HepG2 (cell line): Measurements from ENCODE around the gene IHH. TPM values are rescaled to one million over a fixed set of nuclear protein-coding genes. Genes with fewer than 3 reads are reported as not detected.

Experiments
- ASH2L ChIP-seq: fragments of 300-600, 200-600 bp; sonication (generic); IDR thresholded peaks from 2 replicates; pipeline ENCODE4 v1.7.0; 2017; ENCODE audit warnings: low read depth, mild to moderate bottlenecking, moderate library complexity, mixed read lengths, low read length; ENCODE audit not compliant: insufficient read length
- ATF1 ChIP-seq: IDR thresholded peaks from 2 replicates; pipeline ENCODE4 v1.6.1; 2016; ENCODE audit warnings: mild to moderate bottlenecking, control low read depth
- FOXK2 ChIP-seq: fragments of 450-650 bp; IDR thresholded peaks from 2 replicates; pipeline ENCODE4 v1.6.1; 2016
- GABPA ChIP-seq, 2 experiments: IDR thresholded peaks; 2 replicates each; pipeline ENCODE4 v1.6.1; 2011 to 2016; ENCODE audit warnings: low read depth in 2 of 2, low read length in 1 of 2, missing biosample characterization in 1 of 2, missing genetic modification characterization in 1 of 2
- MIER2 ChIP-seq: IDR thresholded peaks from 2 replicates; pipeline ENCODE4 v1.6.1; 2016; ENCODE audit warnings: missing biosample characterization, missing genetic modification reagents
- NCOA5 ChIP-seq: sonication (generic); formaldehyde crosslinking; IDR thresholded peaks from 2 replicates; pipeline ENCODE4 v1.4.0; 2020; ENCODE audit warnings: missing genetic modification reagents
- PPARG ChIP-seq: conservative IDR thresholded peaks from 2 replicates; pipeline ENCODE4 v1.6.1; 2016; ENCODE audit warnings: missing biosample characterization, missing genetic modification reagents
- SRSF4 ChIP-seq: fragments of 200-400 bp; formaldehyde crosslinking; IDR thresholded peaks from one replicate; pipeline ENCODE4 v1.6.1; 2018; ENCODE audit warnings: mild to moderate bottlenecking, low read depth, low read length, moderate library complexity; ENCODE audit not compliant: poor library complexity, severe bottlenecking
- TAF15 ChIP-seq: fragments of 200-400 bp; formaldehyde crosslinking; IDR thresholded peaks from one replicate; pipeline ENCODE4 v1.6.1; 2018; ENCODE audit warnings: mild to moderate bottlenecking, low read depth, low read length; ENCODE audit not compliant: poor library complexity, severe bottlenecking
- XRCC5 ChIP-seq: fragments of 200-400 bp; formaldehyde crosslinking; optimal IDR thresholded peaks from 2 replicates; pipeline ENCODE3; 2017; ENCODE audit warnings: mild to moderate bottlenecking, low read length
- ZNF17 ChIP-seq: sonication (generic); formaldehyde crosslinking; IDR thresholded peaks from 2 replicates; pipeline ENCODE4 v1.5.0; 2020; ENCODE audit warnings: mild to moderate bottlenecking, missing genetic modification reagents
- ZNF333 ChIP-seq: sonication (generic); formaldehyde crosslinking; IDR thresholded peaks from 2 replicates; pipeline ENCODE4 v1.4.0; 2020; ENCODE audit warnings: mild to moderate bottlenecking, missing genetic modification reagents, borderline replicate concordance
- ZNF367 ChIP-seq: sonication (generic); formaldehyde crosslinking; IDR thresholded peaks from 2 replicates; pipeline ENCODE4 v1.4.0; 2020; ENCODE audit warnings: missing genetic modification reagents, borderline replicate concordance
- polyA plus RNA-seq, 8 experiments: library from polyadenylated mRNA; depleted of rRNA in 3 of 8; stranded (reverse) in 7 of 8; unstranded in 1 of 8; fragments of >200 nt; fragmentation: Illumina TruSeq in 4 of 8; extraction: Trizol in 4 of 8; gene quantifications; 2 replicates each; pipeline versions ENCODE4 v1.2.1 to v1.2.3, GENCODE V29; 2011 to 2016; ENCODE audit warnings: low read depth in 4 of 8, missing spikeins in 1 of 8, mixed read lengths in 1 of 8; ENCODE audit not compliant: insufficient read depth in 1 of 8
- total RNA-seq, 5 experiments: library from RNA; depleted of rRNA; stranded (reverse); fragments of >200 nt; fragmentation: Illumina TruSeq; extraction: Trizol; gene quantifications; 2 replicates each; pipeline ENCODE4 v1.2.3, GENCODE V29; 2016; ENCODE audit warnings: low read depth in 1 of 5
- TF ChIP-seq, protein P1 (sequence below): sonication (generic); formaldehyde crosslinking; IDR thresholded peaks from 2 replicates; pipeline ENCODE4 v1.5.0; 2020; ENCODE audit warnings: missing genetic modification reagents
- TF ChIP-seq, protein P2 (sequence below): sonication (generic); formaldehyde crosslinking; IDR thresholded peaks from 2 replicates; pipeline ENCODE4 v1.4.0; 2020; ENCODE audit warnings: mild to moderate bottlenecking, missing genetic modification reagents
- TF ChIP-seq, protein P3 (sequence below): sonication (generic); formaldehyde crosslinking; IDR thresholded peaks from 2 replicates; pipeline ENCODE4 v1.4.0; 2020; ENCODE audit warnings: missing genetic modification reagents, borderline replicate concordance
- TF ChIP-seq, protein P4 (sequence below): sonication (generic); formaldehyde crosslinking; IDR thresholded peaks from 2 replicates; pipeline ENCODE4 v1.8.0; 2022; ENCODE audit warnings: missing genetic modification reagents, low read depth, mild to moderate bottlenecking, borderline replicate concordance
- TF ChIP-seq, protein P5 (sequence below): sonication (generic); formaldehyde crosslinking; IDR thresholded peaks from 2 replicates; pipeline ENCODE4 v1.4.0; 2020; ENCODE audit warnings: missing genetic modification reagents, mild to moderate bottlenecking, borderline replicate concordance

Gene IHH
- total and polyA plus RNA-seq, 2 of the 13 experiments (the other 11 are each of a cell fraction or from before 2014, with no cell fraction given), result 0.42 TPM; not detected in 1

DNA sequence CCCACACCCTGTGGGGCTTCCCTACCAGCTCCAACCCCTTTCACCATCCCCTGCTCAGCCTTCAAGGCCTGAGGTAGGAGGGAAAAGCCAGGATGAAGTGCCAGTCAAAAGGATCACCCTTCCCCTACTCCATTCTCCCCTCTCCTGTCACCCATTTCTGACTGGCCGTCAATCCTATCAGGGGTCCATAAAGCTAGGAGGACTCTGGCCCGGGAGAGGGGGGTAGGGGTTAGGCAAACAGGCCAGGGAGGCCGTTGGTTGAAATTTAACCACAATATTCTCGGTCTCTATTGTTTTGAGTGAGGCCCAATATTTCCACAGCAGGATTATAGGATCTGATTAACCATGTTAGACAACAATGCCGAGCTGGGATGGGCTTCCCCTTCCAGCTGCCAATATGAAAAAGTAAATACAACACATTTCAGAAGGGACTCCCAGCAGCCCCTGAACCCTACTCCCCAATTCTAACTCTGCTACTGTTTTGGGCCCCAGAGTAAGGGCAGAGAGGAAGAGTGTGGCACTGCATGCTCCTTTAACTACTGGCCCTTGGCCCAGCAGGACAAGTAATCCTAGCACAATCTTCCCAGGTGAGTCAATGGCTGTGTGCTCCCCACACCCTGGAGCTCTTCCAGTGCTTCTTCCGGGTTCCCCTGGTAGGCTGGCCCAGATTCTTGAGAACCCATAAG lies 10.6 kb upstream of the IHH start (continued):
- TF ChIP-seq GABPA (IDR thresholded peaks at IDR 0.05; ENCODE audit: low read depth, low read length) (no peak), GABPA (CRISPR knock-in tag; IDR thresholded peaks at IDR 0.05; ENCODE audit: low read depth) (no peak; the same call in 1 of the 2 replicates), ZNF333 (CRISPR knock-in tag) (peak; percentile 53; the same call in 1 of the 2 replicates), ZNF17 (CRISPR knock-in tag) (no peak), XRCC5 (no peak), ZNF367 (CRISPR knock-in tag) (no peak), MIER2 (peak; percentile 51; the same call in 1 of the 2 replicates), SRSF4 (no peak), TAF15 (no peak), ASH2L (peak; percentile 80), PPARG (CRISPR knock-in tag) (peak; percentile 96), NCOA5 (CRISPR knock-in tag) (no peak), ATF1 (CRISPR knock-in tag) (no peak), FOXK2 (no peak)
- TF ChIP-seq, protein P1, sequence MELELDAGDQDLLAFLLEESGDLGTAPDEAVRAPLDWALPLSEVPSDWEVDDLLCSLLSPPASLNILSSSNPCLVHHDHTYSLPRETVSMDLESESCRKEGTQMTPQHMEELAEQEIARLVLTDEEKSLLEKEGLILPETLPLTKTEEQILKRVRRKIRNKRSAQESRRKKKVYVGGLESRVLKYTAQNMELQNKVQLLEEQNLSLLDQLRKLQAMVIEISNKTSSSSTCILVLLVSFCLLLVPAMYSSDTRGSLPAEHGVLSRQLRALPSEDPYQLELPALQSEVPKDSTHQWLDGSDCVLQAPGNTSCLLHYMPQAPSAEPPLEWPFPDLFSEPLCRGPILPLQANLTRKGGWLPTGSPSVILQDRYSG, result no peak
- TF ChIP-seq, protein P2, sequence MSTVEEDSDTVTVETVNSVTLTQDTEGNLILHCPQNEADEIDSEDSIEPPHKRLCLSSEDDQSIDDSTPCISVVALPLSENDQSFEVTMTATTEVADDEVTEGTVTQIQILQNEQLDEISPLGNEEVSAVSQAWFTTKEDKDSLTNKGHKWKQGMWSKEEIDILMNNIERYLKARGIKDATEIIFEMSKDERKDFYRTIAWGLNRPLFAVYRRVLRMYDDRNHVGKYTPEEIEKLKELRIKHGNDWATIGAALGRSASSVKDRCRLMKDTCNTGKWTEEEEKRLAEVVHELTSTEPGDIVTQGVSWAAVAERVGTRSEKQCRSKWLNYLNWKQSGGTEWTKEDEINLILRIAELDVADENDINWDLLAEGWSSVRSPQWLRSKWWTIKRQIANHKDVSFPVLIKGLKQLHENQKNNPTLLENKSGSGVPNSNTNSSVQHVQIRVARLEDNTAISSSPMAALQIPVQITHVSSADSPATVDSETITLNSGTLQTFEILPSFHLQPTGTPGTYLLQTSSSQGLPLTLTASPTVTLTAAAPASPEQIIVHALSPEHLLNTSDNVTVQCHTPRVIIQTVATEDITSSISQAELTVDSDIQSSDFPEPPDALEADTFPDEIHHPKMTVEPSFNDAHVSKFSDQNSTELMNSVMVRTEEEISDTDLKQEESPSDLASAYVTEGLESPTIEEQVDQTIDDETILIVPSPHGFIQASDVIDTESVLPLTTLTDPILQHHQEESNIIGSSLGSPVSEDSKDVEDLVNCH (CRISPR knock-in tag), result no peak
- TF ChIP-seq, protein P3, sequence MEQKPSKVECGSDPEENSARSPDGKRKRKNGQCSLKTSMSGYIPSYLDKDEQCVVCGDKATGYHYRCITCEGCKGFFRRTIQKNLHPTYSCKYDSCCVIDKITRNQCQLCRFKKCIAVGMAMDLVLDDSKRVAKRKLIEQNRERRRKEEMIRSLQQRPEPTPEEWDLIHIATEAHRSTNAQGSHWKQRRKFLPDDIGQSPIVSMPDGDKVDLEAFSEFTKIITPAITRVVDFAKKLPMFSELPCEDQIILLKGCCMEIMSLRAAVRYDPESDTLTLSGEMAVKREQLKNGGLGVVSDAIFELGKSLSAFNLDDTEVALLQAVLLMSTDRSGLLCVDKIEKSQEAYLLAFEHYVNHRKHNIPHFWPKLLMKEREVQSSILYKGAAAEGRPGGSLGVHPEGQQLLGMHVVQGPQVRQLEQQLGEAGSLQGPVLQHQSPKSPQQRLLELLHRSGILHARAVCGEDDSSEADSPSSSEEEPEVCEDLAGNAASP (CRISPR knock-in tag), result 0 out of 2 replicates have a peak, but pooled peaks have one; percentile 35
- TF ChIP-seq, protein P4, sequence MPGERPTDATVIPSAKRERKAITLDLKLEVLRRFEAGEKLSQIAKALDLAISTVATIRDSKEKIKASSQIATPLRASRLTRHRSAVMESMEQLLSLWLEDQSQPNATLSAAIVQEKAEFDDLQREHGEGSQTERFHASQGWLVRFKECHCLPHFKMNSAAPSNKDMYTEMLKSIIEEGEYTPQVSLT (CRISPR knock-in tag), result no peak
- TF ChIP-seq, protein P5, sequence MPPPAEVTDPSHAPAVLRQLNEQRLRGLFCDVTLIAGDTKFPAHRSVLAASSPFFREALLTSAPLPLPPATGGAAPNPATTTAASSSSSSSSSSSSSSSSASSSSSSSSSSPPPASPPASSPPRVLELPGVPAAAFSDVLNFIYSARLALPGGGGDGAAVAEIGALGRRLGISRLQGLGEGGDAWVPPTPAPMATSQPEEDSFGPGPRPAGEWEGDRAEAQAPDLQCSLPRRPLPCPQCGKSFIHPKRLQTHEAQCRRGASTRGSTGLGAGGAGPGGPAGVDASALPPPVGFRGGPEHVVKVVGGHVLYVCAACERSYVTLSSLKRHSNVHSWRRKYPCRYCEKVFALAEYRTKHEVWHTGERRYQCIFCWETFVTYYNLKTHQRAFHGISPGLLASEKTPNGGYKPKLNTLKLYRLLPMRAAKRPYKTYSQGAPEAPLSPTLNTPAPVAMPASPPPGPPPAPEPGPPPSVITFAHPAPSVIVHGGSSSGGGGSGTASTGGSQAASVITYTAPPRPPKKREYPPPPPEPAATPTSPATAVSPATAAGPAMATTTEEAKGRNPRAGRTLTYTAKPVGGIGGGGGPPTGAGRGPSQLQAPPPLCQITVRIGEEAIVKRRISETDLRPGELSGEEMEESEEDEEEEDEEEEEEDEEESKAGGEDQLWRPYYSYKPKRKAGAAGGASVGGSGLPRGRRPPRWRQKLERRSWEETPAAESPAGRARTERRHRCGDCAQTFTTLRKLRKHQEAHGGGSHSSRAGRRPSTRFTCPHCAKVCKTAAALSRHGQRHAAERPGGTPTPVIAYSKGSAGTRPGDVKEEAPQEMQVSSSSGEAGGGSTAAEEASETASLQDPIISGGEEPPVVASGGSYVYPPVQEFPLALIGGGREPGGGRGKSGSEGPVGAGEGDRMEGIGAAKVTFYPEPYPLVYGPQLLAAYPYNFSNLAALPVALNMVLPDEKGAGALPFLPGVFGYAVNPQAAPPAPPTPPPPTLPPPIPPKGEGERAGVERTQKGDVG (CRISPR knock-in tag), result no peak
